OCI-LY1 (cell line): ENCODE measurements around the gene ADAMTSL2.

ENCODE experiments used
- H2AFZ ChIP-seq: fragments of 200-600 bp; sonication (generic), shearing (Covaris generic); 2 replicates; pipeline ENCODE4 v1.6.0; 2014; ENCODE audit warnings: antibody characterized with exemption, mild to moderate bottlenecking, low read length
- H3F3A ChIP-seq: fragments of 200-600 bp; sonication (generic), shearing (Covaris generic); 2 replicates; pipeline ENCODE4 v1.6.0; 2014; ENCODE audit warnings: mild to moderate bottlenecking, antibody characterized with exemption, low read length, moderate library complexity; ENCODE audit not compliant: insufficient read depth
- H3K27ac ChIP-seq: fragments of 200-600 bp; sonication (generic); 2 replicates; pipeline ENCODE4 v1.5.1; 2014; ENCODE audit warnings: low read length, mixed run types, mild to moderate bottlenecking, low read depth; ENCODE audit not compliant: poor library complexity, severe bottlenecking
- H3K27me3 ChIP-seq: fragments of 200-600 bp; sonication (generic); 2 replicates; pipeline ENCODE4 v1.6.0; 2014; ENCODE audit warnings: antibody characterized with exemption, mild to moderate bottlenecking, low read length, moderate library complexity; ENCODE audit not compliant: insufficient read depth
- H3K36me3 ChIP-seq: fragments of 200-600 bp; sonication (generic); 2 replicates; pipeline ENCODE4 v1.6.1; 2014; ENCODE audit warnings: mild to moderate bottlenecking, antibody characterized with exemption, low read length, moderate library complexity, mixed read lengths; ENCODE audit not compliant: insufficient read depth
- H3K4me1 ChIP-seq: fragments of 200-600 bp; sonication (generic); 2 replicates; pipeline ENCODE4 v1.5.1; 2014; ENCODE audit warnings: mild to moderate bottlenecking, low read length, moderate library complexity; ENCODE audit not compliant: insufficient read depth, severe bottlenecking
- H3K4me2 ChIP-seq: fragments of 200-600 bp; sonication (generic), shearing (Covaris generic); 2 replicates; pipeline ENCODE4 v1.6.1; 2014; ENCODE audit warnings: low read length
- H3K4me3 ChIP-seq: fragments of 200-600 bp; sonication (generic); 2 replicates; pipeline ENCODE4 v1.5.1; 2014; ENCODE audit warnings: low read length, low read depth, mild to moderate bottlenecking, mixed read lengths; ENCODE audit not compliant: poor library complexity, severe bottlenecking
- H3K79me2 ChIP-seq: fragments of 200-600 bp; shearing (Covaris generic); 2 replicates; pipeline ENCODE4 v1.6.1; 2016; ENCODE audit warnings: mixed run types, low read length, mixed read lengths; ENCODE audit not compliant: insufficient read depth
- H3K9ac ChIP-seq: fragments of 200-600 bp; sonication (generic), shearing (Covaris generic); 2 replicates; pipeline ENCODE4 v1.6.1; 2014; ENCODE audit warnings: mild to moderate bottlenecking, low read length, mixed read lengths
- H3K9me2 ChIP-seq: fragments of 200-600 bp; sonication (generic), shearing (Covaris generic); 2 replicates; pipeline ENCODE4 v1.6.1; 2014; ENCODE audit warnings: low read depth, mild to moderate bottlenecking, low read length, mixed read lengths
- H3K9me3 ChIP-seq: fragments of 200-600 bp; shearing (Covaris generic); 2 replicates; pipeline ENCODE4 v1.6.1; 2014; ENCODE audit warnings: low read length, mixed read lengths
- H4K20me1 ChIP-seq: fragments of 200-600 bp; sonication (generic), shearing (Covaris generic); 2 replicates; pipeline ENCODE4 v1.6.0; 2016; ENCODE audit warnings: mild to moderate bottlenecking, low read length; ENCODE audit not compliant: insufficient read depth
- CTCF ChIP-seq: fragments of 200-600 bp; sonication (generic), shearing (Covaris generic); IDR thresholded peaks from 2 replicates; pipeline ENCODE4 v1.5.1; 2017; ENCODE audit warnings: mild to moderate bottlenecking, antibody characterized with exemption, low read length, moderate library complexity, mixed read lengths
- EZH2 ChIP-seq: fragments of 200-600 bp; sonication (generic), shearing (Covaris generic); IDR thresholded peaks from 2 replicates; pipeline ENCODE4 v1.8.0; 2017; ENCODE audit warnings: borderline replicate concordance, mixed run types, mild to moderate bottlenecking, antibody characterized with exemption, low read length, moderate library complexity, mixed read lengths

Gene ADAMTSL2

GRCh38 chr9:133568186-133568585 lies 33.7 kb downstream of the ADAMTSL2 start:
- Histone ChIP-seq H2AFZ (no peak overlapping the region), H3K9ac (no peak overlapping the region), H3K27ac (no peak overlapping the region), H3F3A (no peaks in the 10 kb centered on the region), H3K4me3 (no peak overlapping the region), H3K27me3 (peaks cover 5% of the 10 kb centered on the region; the same call in 1 of the 2 replicates), H4K20me1 (no peaks in the 10 kb centered on the region), H3K4me2 (no peak overlapping the region), H3K9me2 (no peaks in the 10 kb centered on the region), H3K9me3 (no peaks in the 10 kb centered on the region), H3K36me3 (no peaks in the 10 kb centered on the region), H3K4me1 (no peaks in the 10 kb centered on the region), H3K79me2 (no peaks in the 10 kb centered on the region)
- no peak for TF ChIP-seq CTCF
- no peak for TF ChIP-seq EZH2

- peaks cover 5% of the 10 kb centered on the region; the same call in 1 of the 2 replicates for H3K27me3 ChIP-seq
- no peaks in the 10 kb centered on the region for H3K79me2 ChIP-seq
- no peaks in the 10 kb centered on the region for H3K9me2 ChIP-seq
- H3K4me3 ChIP-seq = no peak overlapping the region
- H3K4me1 ChIP-seq = no peaks in the 10 kb centered on the region
- no peaks in the 10 kb centered on the region for H4K20me1 ChIP-seq
- TF ChIP-seq CTCF = no peak
- TF ChIP-seq EZH2 = no peak
- H2AFZ ChIP-seq = no peak overlapping the region
- no peaks in the 10 kb centered on the region for H3F3A ChIP-seq
- no peak overlapping the region for H3K4me2 ChIP-seq
- H3K9me3 ChIP-seq = no peaks in the 10 kb centered on the region
- no peak overlapping the region for H3K27ac ChIP-seq
- no peak overlapping the region for H3K9ac ChIP-seq
- no peaks in the 10 kb centered on the region for H3K36me3 ChIP-seq
Observed at GRCh38 chr9:133569121-133569785, 34.7 kb downstream of the ADAMTSL2 start.

GRCh38 chr9:133569891-133570690 lies 35.6 kb downstream of the ADAMTSL2 start:
- H3K4me2 ChIP-seq = no peak overlapping the region
- no peak for TF ChIP-seq CTCF
- TF ChIP-seq EZH2 = no peak
- H3K9ac ChIP-seq = no peak overlapping the region
- H3K79me2 ChIP-seq = no peaks in the 10 kb centered on the region
- no peak overlapping the region for H3K4me3 ChIP-seq
- no peaks in the 10 kb centered on the region for H3K9me3 ChIP-seq
- H4K20me1 ChIP-seq = no peaks in the 10 kb centered on the region
- no peaks in the 10 kb centered on the region for H3F3A ChIP-seq
- no peak overlapping the region for H2AFZ ChIP-seq
- no peaks in the 10 kb centered on the region for H3K36me3 ChIP-seq
- H3K27me3 ChIP-seq = peaks cover 5% of the 10 kb centered on the region; the same call in 1 of the 2 replicates
- no peak overlapping the region for H3K27ac ChIP-seq
- no peaks in the 10 kb centered on the region for H3K4me1 ChIP-seq
- no peaks in the 10 kb centered on the region for H3K9me2 ChIP-seq
